ENCODE results near the gene BRPF3. TPM values are rescaled to one million over a fixed set of nuclear protein-coding genes. Genes with fewer than 3 reads are reported as not detected.

The BRPF3 gene
- total and polyA plus RNA-seq, 7 donors, result 15.3 to 47.2 (median 21.0) TPM

DNA sequence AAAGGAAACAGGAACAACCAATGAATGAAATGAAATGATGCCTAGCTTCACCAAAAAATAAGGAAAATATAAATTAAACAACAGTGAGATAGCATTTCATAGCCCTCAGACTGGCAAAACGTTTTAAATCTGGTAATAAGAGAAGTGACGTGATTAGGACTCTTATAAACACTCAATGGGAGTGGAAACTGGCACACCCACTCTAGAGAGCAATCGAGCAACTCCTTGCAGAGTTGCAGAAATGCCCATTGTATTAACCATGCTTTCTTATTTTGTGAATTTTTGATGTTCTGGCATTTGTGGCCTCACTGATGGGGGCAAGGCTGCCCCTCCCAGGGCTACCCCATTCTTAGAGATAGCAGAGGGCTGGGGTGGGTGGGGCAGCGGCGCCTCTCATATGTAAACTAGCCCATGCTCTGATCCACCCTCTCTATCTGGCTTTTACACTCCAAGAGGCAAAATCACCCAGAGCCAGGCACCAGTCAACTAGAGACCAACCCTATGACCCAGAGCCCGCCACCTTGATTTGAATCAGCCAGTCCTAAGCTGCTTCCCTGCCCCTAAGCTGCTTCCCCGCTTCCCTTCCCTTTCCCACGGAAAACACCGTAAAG, 67.0 kb downstream of the BRPF3 start:
- H3K36me3 ChIP-seq (ENCODE audit: insufficient read depth in 1 of 2, low read depth in 1 of 2), result no peaks in the 10 kb centered on the region

GRCh38 chr6:36265744-36266143, 69.2 kb downstream of the BRPF3 start:
- Histone ChIP-seq H3K27ac (no peak overlapping the region), H3K4me1 (no peaks in the 10 kb centered on the region)

More for the DNA sequence above, 67.0 kb downstream of the BRPF3 start:
- Histone ChIP-seq H3K27me3 (ENCODE audit: insufficient read depth in 3 of 3, low read length in 2 of 3) (peaks cover 0 to 12% (median 6%) of the 10 kb centered on the region in 3 donors), H3K4me3 (no peak overlapping the region), H3K27ac (no peak overlapping the region), H3K4me1 (no peaks in the 10 kb centered on the region), H3K9me3 (no peaks in the 10 kb centered on the region)
- intact Hi-C loops (cut with DNase I), result no loop called here
- no peak for TF ChIP-seq CTCF (IDR thresholded peaks at IDR 0.05)
- ATAC-seq, result no peak
- 73 to 79% (median 75%) methylated on average over 9 of the region's 9 CpGs for WGBS, 3 donors
- no peak for DNase-seq

GRCh38 chr6:36266913-36267644, 70.5 kb downstream of the BRPF3 start:
- Histone ChIP-seq H3K4me3 (no peak overlapping the region), H3K27ac (no peak overlapping the region), H3K36me3 (ENCODE audit: insufficient read depth in 1 of 2, low read depth in 1 of 2) (no peaks in the 10 kb centered on the region), H3K27me3 (ENCODE audit: insufficient read depth in 3 of 3, low read length in 2 of 3) (peaks cover 0 to 43% (median 5%) of the 10 kb centered on the region in 3 donors), H3K9me3 (no peaks in the 10 kb centered on the region), H3K4me1 (no peaks in the 10 kb centered on the region)
- no peak for TF ChIP-seq CTCF (IDR thresholded peaks at IDR 0.05)
- intact Hi-C loops (cut with DNase I), result loop anchor here in 1 of 2 donors (2.0 kb wide), 1 partner anchor 60 kb away; no protein-coding TSS in a partner anchor
- ATAC-seq, result no peak
- WGBS, 3 donors, result 84 to 85% (median 84%) methylated on average over 13 of the region's 13 CpGs
- DNase-seq, result no peak

More at GRCh38 chr6:36265744-36266143, 69.2 kb downstream of the BRPF3 start:
- Histone ChIP-seq H3K27me3 (ENCODE audit: insufficient read depth in 3 of 3, low read length in 2 of 3) (peaks cover 0 to 32% (median 6%) of the 10 kb centered on the region in 3 donors), H3K9me3 (no peaks in the 10 kb centered on the region), H3K36me3 (ENCODE audit: insufficient read depth in 1 of 2, low read depth in 1 of 2) (no peaks in the 10 kb centered on the region), H3K4me3 (no peak overlapping the region)
- WGBS, 3 donors, result 73 to 83% (median 73%) methylated on average over 1 of the region's 1 CpG
- no peak for DNase-seq
- ATAC-seq, result no peak
- TF ChIP-seq CTCF (IDR thresholded peaks at IDR 0.05), result no peak
- intact Hi-C loops (cut with DNase I), result loop anchor here in 1 of 2 donors (2.0 kb wide), 1 partner anchor 61 kb away; no protein-coding TSS in a partner anchor

DNA sequence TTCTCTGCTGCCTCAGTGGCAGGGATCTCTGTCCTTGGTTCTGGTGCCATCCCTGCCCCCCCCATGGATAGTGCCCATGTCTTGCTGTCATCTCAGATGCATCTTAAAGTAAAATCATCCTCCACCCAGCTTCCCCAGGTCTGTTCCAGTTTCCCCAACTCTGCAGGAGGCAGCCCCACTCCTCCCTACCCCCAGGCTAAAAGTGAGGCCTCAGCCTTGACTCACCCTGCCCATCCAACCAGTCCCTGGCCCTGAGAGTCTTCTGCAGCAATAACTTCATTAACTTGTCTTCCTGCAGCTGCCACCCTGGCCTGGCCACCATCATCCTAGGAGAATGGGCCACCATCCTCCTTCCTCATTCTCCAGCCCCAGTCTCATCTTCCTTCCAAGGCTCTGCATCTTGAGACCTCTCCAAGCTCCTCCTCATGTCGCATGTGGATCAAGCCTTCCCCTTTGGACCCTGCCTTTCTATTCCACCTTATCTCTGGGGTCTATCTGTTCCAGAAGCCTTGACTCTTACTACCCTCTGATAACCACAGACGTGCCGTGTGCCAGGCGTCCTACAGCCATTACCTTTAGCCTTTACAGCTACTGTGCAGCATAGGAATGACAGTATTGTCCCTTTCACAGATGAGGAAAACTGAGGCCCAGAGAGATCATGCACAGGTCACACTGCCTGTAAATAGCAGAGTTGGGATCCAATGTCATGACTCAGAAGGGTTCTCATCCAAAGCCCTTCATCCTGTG, 71.4 kb downstream of the BRPF3 start:
- Histone ChIP-seq H3K9me3 (no peaks in the 10 kb centered on the region), H3K36me3 (ENCODE audit: insufficient read depth in 1 of 2, low read depth in 1 of 2) (no peaks in the 10 kb centered on the region), H3K27ac (no peak overlapping the region), H3K27me3 (ENCODE audit: insufficient read depth in 3 of 3, low read length in 2 of 3) (peaks cover 0 to 45% (median 5%) of the 10 kb centered on the region in 3 donors), H3K4me1 (no peaks in the 10 kb centered on the region), H3K4me3 (no peak overlapping the region)
- no peak for TF ChIP-seq CTCF (IDR thresholded peaks at IDR 0.05)
- no peak for ATAC-seq
- WGBS, 3 donors, result 90 to 95% (median 94%) methylated on average over 4 of the region's 4 CpGs
- intact Hi-C loops (cut with DNase I), result loop anchor here in 1 of 2 donors (2.0 kb wide), 1 partner anchor 59 kb away; no protein-coding TSS in a partner anchor
- no peak for DNase-seq
